ENCODE data around the gene DCDC2. TPM values are rescaled to one million over a fixed set of nuclear protein-coding genes. Genes with fewer than 3 reads are reported as not detected.

Gene DCDC2
- total and polyA plus RNA-seq, 10 donors: 0.02 to 0.03 TPM; not detected in 8

- Histone ChIP-seq H3K27me3 (replicated peaks in 1 of 7) (no peaks in the 10 kb centered on the region), H3K36me3 (no peaks in the 10 kb centered on the region), H3K27ac (no peak overlapping the region), H3K4me3 (no peak overlapping the region), H3K9me3 (no peaks in the 10 kb centered on the region), H3K4me1 (peaks cover 0 to 16% (median 13%) of the 10 kb centered on the region in 6 donors)
- TF ChIP-seq POLR2AphosphoS5 (IDR thresholded peaks at IDR 0.05) (no peak), CTCF (IDR thresholded peaks at IDR 0.05 in 8 of 11, conservative IDR thresholded peaks at IDR 0.05 in 3 of 11) (no peak), POLR2A (IDR thresholded peaks at IDR 0.05) (no peak)
- DNase-seq: no peak
- intact Hi-C loops (cut with DNase I; ENCODE audit: low total_unique reads): loop anchor here (10.0 kb wide), 1 partner anchor 98 kb away; no protein-coding TSS in a partner anchor
- 88 to 95% (median 92%) methylated on average over 5 of the region's 5 CpGs for WGBS, 5 donors
Measured at GRCh38 chr6:24287239-24287638, 70.6 kb downstream of the DCDC2 start.

- WGBS, 5 donors: 74 to 83% (median 81%) methylated on average over 10 of the region's 10 CpGs
- Histone ChIP-seq H3K36me3 (no peaks in the 10 kb centered on the region), H3K4me3 (no peak overlapping the region), H3K4me1 (peaks cover 0 to 16% (median 13%) of the 10 kb centered on the region in 6 donors), H3K27ac (no peak overlapping the region), H3K9me3 (no peaks in the 10 kb centered on the region), H3K27me3 (replicated peaks in 1 of 7) (peaks cover 0 to 3% (median 0%) of the 10 kb centered on the region in 7 donors)
- no peak for DNase-seq
- TF ChIP-seq POLR2AphosphoS5 (IDR thresholded peaks at IDR 0.05) (no peak), POLR2A (IDR thresholded peaks at IDR 0.05) (no peak), CTCF (IDR thresholded peaks at IDR 0.05 in 8 of 11, conservative IDR thresholded peaks at IDR 0.05 in 3 of 11) (no peak)
- intact Hi-C loops (cut with DNase I; ENCODE audit: low total_unique reads): loop anchor here (10.0 kb wide), 1 partner anchor 101 kb away; no protein-coding TSS in a partner anchor
Measured at GRCh38 chr6:24284006-24284405, 73.9 kb downstream of the DCDC2 start.

- intact Hi-C loops (cut with DNase I; ENCODE audit: low total_unique reads): loop anchor here (10.0 kb wide), 1 partner anchor 101 kb away; no protein-coding TSS in a partner anchor
- WGBS, 5 donors: 4 to 6% (median 6%) methylated on average over 10 of the region's 10 CpGs
- Histone ChIP-seq H3K4me1 (peaks cover 0 to 16% (median 13%) of the 10 kb centered on the region in 6 donors), H3K9me3 (no peaks in the 10 kb centered on the region), H3K36me3 (no peaks in the 10 kb centered on the region), H3K27me3 (replicated peaks in 1 of 7) (peaks cover 0 to 10% (median 0%) of the 10 kb centered on the region in 7 donors), H3K4me3 (peak overlapping the region in 2 of 8 donors; percentile 8 to 45), H3K27ac (no peak overlapping the region)
- peak in 8 of 11 experiments; percentile 14 to 66 (median 46) for TF ChIP-seq CTCF (IDR thresholded peaks at IDR 0.05 in 8 of 11, conservative IDR thresholded peaks at IDR 0.05 in 3 of 11)
- no peak for TF ChIP-seq POLR2A (IDR thresholded peaks at IDR 0.05)
- TF ChIP-seq POLR2AphosphoS5 (IDR thresholded peaks at IDR 0.05): peak in 1 of 3 donors; percentile 34
- no peak for DNase-seq
Measured at GRCh38 chr6:24283043-24283985, 74.5 kb downstream of the DCDC2 start.
